GM18499 (cell line): Measurements from ENCODE around the gene LRP8.

ENCODE experiments used
- ATAC-seq: cut with Tn5 transposase; IDR thresholded peaks from one replicate; pipeline ENCODE4 v1.9.1; 2021; ENCODE audit warnings: moderate number of reproducible peaks; ENCODE audit not compliant: insufficient read depth, unreplicated experiment

LRP8 gene

DNA sequence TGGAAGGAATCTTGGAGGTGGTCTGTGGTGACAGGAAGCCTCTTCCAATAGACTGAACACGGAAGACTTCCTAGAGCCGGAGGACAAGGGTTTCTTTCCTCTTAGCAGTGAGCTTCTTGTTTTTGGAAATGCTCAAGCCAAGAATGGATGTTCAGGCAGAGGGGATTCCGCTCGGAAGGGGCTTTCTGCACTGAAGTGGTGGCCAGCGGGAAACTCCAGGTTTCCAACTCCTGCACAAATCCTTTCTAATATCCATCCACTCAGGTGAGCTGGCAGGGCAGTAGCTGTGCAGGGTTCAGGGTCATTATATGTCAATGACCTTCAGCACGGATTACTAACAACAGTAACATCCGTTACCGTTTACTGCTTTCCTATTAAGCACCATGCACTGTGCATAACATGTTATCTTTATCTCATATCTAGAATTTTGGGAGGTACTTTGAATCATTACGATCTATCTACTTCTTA lies 131.8 kb downstream of the LRP8 start:
- ATAC-seq, result no peak

DNA sequence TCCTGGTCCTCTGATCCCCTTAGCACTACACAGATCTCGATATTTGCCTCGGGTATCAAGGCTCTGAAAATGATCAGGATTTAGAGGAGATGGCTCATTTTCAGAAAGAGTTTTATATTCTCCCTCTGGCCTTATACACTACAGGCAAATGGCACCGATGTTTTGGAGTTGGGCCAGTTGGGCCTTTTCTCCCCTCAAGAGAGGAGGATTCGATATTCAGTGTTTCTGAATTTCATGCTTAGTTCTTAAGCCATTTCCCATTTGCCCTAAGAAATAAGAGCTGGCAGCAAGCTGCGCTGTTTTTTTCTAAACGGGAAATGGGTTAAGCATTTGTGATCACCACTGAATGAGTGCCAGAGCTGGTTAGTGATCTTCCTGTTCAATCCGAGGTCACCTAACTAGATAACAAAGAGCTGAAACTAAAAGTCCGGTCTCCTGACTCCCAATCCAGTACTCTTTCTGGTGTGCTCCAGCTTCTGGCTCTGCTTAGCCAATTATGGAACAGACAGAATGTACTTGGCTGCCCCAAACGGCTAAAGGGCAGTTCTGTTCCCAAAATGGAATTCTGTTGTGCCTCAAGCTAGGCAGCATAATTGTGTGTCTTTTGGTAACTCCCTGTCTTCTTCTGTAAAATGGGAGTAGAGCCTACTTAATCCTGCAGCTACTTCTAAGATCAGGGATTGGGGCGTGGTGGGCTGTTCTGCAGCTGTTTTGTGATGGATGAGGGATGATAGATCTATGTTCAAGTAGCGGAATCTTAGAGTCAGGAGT lies 132.4 kb downstream of the LRP8 start:
- ATAC-seq, result no peak
